HL-60 (cell line): ENCODE data around the gene GBGT1.

Experiments used
- CTCF ChIP-seq: IDR thresholded peaks from one replicate; pipeline ENCODE4 v1.5.1; 2011; ENCODE audit warnings: low read length, control low read depth, inconsistent platforms; ENCODE audit not compliant: insufficient read depth
- POLR2AphosphoS5 ChIP-seq: IDR thresholded peaks from 2 replicates; pipeline ENCODE4 v1.6.1; 2012; ENCODE audit warnings: low read depth

- TF ChIP-seq CTCF (no peak), POLR2AphosphoS5 (no peak)
These were observed 31.5 kb downstream of the GBGT1 start for GRCh38 chr9:133132174-133132573.
